ENCODE results near the gene TRAF2. TPM values are rescaled to one million over a fixed set of nuclear protein-coding genes. Genes with fewer than 3 reads are reported as not detected.

TRAF2 gene
- total RNA-seq, 1 donor from 2014 or later, result 10.0 TPM

DNA sequence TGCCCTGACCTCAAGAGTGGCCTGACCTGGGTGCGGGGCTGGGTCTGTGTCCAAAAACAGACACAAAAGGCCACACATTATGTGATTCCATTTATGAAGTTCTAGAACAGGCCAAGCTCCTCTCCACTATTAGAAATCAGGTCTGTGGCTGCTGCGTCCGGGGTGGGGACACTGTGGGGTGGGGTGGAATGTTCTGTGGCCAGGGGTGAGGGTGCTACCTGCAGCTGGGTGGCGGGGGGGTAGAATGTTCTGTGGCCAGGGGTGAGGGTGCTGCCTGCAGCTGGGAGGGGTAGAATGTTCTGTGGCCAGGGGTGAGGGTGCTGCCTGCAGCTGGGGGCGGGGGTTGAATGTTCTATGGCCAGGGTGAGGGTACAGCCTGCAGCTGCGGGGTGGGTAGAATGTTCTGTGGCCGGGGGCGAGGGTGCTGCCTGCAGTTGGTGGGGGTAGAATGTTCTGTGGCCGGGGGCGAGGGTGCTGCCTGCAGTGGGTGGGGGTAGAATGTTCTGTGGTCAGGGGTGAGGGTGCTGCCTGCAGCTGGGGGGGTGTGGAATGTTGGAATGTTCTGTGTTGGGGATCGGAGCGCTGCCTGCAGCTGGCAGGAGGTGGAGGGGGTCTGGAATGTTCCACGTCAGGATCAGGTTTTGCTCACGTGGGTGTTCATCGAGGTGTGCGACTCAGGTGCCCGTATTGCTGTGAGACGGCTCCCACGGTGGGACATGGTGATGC, 74.1 kb downstream of the TRAF2 start:
- Histone ChIP-seq H3K4me1 (peaks cover 36% of the 10 kb centered on the region), H3K36me3 (no peaks in the 10 kb centered on the region), H3K27ac (replicated peaks) (no peak overlapping the region), H3K9me3 (replicated peaks) (no peaks in the 10 kb centered on the region), H3K27me3 (ENCODE audit: low read depth) (no peaks in the 10 kb centered on the region), H3K4me3 (no peak overlapping the region)
- TF ChIP-seq, protein P1, sequence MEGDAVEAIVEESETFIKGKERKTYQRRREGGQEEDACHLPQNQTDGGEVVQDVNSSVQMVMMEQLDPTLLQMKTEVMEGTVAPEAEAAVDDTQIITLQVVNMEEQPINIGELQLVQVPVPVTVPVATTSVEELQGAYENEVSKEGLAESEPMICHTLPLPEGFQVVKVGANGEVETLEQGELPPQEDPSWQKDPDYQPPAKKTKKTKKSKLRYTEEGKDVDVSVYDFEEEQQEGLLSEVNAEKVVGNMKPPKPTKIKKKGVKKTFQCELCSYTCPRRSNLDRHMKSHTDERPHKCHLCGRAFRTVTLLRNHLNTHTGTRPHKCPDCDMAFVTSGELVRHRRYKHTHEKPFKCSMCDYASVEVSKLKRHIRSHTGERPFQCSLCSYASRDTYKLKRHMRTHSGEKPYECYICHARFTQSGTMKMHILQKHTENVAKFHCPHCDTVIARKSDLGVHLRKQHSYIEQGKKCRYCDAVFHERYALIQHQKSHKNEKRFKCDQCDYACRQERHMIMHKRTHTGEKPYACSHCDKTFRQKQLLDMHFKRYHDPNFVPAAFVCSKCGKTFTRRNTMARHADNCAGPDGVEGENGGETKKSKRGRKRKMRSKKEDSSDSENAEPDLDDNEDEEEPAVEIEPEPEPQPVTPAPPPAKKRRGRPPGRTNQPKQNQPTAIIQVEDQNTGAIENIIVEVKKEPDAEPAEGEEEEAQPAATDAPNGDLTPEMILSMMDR (IDR thresholded peaks at IDR 0.05; ENCODE audit: borderline replicate concordance), result no peak
- intact Hi-C loops (cut with micrococcal nuclease), result no loop called here
- no peak for DNase-seq

- Histone ChIP-seq H3K4me1 (peaks cover 39% of the 10 kb centered on the region), H3K9me3 (replicated peaks) (no peaks in the 10 kb centered on the region), H3K27ac (replicated peaks) (peak overlapping the region; percentile 64), H3K27me3 (ENCODE audit: low read depth) (no peaks in the 10 kb centered on the region), H3K4me3 (no peak overlapping the region), H3K36me3 (no peaks in the 10 kb centered on the region)
- intact Hi-C loops (cut with micrococcal nuclease), result no loop called here
- DNase-seq, result no peak
- TF ChIP-seq, protein P1 (IDR thresholded peaks at IDR 0.05; ENCODE audit: borderline replicate concordance), result no peak
Measured at GRCh38 chr9:136960938-136961275, 74.6 kb downstream of the TRAF2 start.

DNA sequence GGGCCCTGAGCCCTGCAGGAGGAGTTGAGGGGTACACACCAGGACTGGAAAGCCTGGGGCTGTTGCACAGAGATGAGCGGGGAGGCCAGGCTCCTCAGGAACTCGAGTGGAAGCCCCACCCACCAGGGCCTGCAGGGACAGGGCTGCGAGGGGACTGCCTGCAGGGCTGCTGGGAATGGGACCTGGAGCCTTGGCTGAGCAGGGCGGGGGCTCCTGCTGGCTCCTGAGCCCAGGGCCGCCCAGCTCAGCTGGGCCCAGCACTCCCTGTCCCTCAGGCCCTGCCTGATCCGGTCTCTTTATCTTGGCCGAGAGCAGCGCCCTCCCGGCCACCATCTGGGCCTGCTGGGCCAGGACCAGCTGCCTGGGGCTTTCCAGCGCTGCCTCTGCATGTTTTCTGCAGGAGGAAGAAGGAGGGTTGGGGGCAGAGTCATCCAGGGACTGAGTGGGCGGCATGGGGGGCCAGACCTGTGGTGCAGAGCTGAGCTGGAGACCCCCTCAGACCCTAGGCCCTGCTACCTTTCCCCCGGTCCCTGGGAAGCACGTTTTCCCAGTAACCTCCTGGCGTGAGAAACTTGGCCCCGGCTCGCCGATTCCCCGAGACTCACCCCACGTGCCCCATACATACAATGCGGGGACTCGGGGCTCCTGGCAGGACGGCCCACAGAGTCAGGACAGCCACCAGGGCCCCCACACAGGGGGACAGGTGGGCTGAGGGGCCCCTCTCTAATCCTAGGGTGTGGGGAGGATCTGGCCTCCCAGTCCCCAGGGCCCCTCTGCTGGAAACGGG, 75.2 kb downstream of the TRAF2 start:
- no peaks in the 10 kb centered on the region for H3K27me3 ChIP-seq (ENCODE audit: low read depth)
- TF ChIP-seq, protein P1 (IDR thresholded peaks at IDR 0.05; ENCODE audit: borderline replicate concordance), result no peak
- intact Hi-C loops (cut with micrococcal nuclease), result no loop called here
- no peaks in the 10 kb centered on the region for H3K9me3 ChIP-seq (replicated peaks)
- peaks cover 45% of the 10 kb centered on the region for H3K4me1 ChIP-seq
- DNase-seq, result peak; percentile 63
- H3K4me3 ChIP-seq, result no peak overlapping the region
- H3K36me3 ChIP-seq, result no peaks in the 10 kb centered on the region
- peak overlapping the region; percentile 64 for H3K27ac ChIP-seq (replicated peaks)

DNA sequence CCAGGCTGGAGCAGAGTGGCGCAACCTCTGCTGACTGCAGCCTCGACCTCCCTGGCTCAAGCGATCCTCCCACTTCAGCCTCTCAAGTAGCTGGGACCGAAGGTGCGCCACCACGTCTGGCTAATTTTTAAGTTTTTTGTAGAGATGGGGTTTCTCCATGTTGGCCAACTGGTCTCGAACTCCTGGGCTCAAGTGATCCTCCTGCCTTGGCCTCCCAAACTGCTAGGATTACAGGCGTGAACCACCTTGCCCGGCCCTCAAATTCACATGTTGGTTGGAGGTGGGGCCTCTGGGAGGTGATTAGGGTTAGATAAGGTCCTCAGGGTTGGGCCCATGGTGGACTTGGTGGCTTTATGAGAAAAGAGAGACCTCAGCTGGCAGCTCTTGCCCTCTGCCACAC, 75.8 kb downstream of the TRAF2 start:
- TF ChIP-seq, protein P1 (IDR thresholded peaks at IDR 0.05; ENCODE audit: borderline replicate concordance), result no peak
- Histone ChIP-seq H3K36me3 (no peaks in the 10 kb centered on the region), H3K27ac (replicated peaks) (peak overlapping the region; percentile 64), H3K9me3 (replicated peaks) (no peaks in the 10 kb centered on the region), H3K27me3 (ENCODE audit: low read depth) (no peaks in the 10 kb centered on the region), H3K4me1 (peaks cover 45% of the 10 kb centered on the region), H3K4me3 (no peak overlapping the region)
- no peak for DNase-seq
- intact Hi-C loops (cut with micrococcal nuclease), result no loop called here

DNA sequence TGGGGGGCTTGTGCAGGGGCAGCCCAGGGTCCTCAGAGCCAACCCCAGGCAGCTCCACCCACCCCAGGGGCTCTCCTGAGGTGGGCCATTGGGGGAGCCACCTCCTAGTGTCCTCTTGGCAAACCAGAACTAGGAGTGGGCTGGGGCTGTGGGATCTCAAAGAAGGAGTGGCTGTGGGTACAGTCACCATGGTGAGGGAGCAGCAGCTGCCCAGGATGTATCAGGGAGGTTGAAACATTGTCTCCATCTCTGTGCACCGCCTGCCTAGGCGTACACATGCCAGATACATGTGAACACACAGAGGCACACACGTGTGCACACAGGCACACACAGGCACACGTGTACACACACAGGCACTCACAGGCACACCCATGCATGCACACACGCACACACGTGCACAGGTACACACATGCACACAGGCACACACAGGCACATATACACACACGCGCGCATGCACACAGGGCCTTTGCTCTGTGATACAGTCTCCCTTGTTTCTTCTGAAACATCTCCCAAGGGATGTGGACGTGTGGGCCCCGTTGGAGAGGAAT, 76.5 kb downstream of the TRAF2 start:
- no peaks in the 10 kb centered on the region for H3K9me3 ChIP-seq (replicated peaks)
- H3K4me3 ChIP-seq, result no peak overlapping the region
- intact Hi-C loops (cut with micrococcal nuclease), result no loop called here
- no peak overlapping the region for H3K27ac ChIP-seq (replicated peaks)
- peaks cover 45% of the 10 kb centered on the region for H3K4me1 ChIP-seq
- no peaks in the 10 kb centered on the region for H3K36me3 ChIP-seq
- TF ChIP-seq, protein P1 (IDR thresholded peaks at IDR 0.05; ENCODE audit: borderline replicate concordance), result no peak
- H3K27me3 ChIP-seq (ENCODE audit: low read depth), result no peaks in the 10 kb centered on the region
- DNase-seq, result no peak
